HG03159 (cell line): ENCODE results near the gene NINJ1.

Experiments used
- ATAC-seq: cut with Tn5 transposase; IDR thresholded peaks from one replicate; pipeline ENCODE4 v1.9.1; 2021; ENCODE audit warnings: mild to moderate bottlenecking, moderate library complexity; ENCODE audit not compliant: unreplicated experiment

Gene NINJ1

GRCh38 chr9:93090091-93090655 is 43.9 kb downstream of the NINJ1 start:
- no peak for ATAC-seq

- ATAC-seq = no peak
These were observed 44.5 kb downstream of the NINJ1 start for GRCh38 chr9:93089481-93089991.

GRCh38 chr9:93089024-93089423 is 45.0 kb downstream of the NINJ1 start:
- ATAC-seq = no peak

- ATAC-seq = no peak
These were observed 45.4 kb downstream of the NINJ1 start for GRCh38 chr9:93088656-93089015.

GRCh38 chr9:93087971-93088655 is 45.9 kb downstream of the NINJ1 start:
- no peak for ATAC-seq

GRCh38 chr9:93086447-93087224 is 47.4 kb downstream of the NINJ1 start:
- ATAC-seq = no peak

- no peak for ATAC-seq
These were observed 48.4 kb downstream of the NINJ1 start for GRCh38 chr9:93085676-93086075.

- no peak for ATAC-seq
These were observed 49.6 kb downstream of the NINJ1 start for GRCh38 chr9:93084471-93084881.

- no peak for ATAC-seq
These were observed 50.2 kb downstream of the NINJ1 start for GRCh38 chr9:93083592-93084470.

- no peak for ATAC-seq
These were observed 51.1 kb downstream of the NINJ1 start for GRCh38 chr9:93082841-93083411.

- no peak for ATAC-seq
These were observed 52.1 kb downstream of the NINJ1 start for GRCh38 chr9:93081931-93082330.

GRCh38 chr9:93081081-93081529 is 52.9 kb downstream of the NINJ1 start:
- no peak for ATAC-seq

- ATAC-seq = no peak
These were observed 53.6 kb downstream of the NINJ1 start for GRCh38 chr9:93080406-93080805.

- ATAC-seq = no peak
These were observed 54.7 kb downstream of the NINJ1 start for GRCh38 chr9:93079371-93079770.

GRCh38 chr9:93077811-93078210 is 56.2 kb downstream of the NINJ1 start:
- ATAC-seq = no peak

- ATAC-seq = no peak
These were observed 56.7 kb downstream of the NINJ1 start for GRCh38 chr9:93077367-93077766.

GRCh38 chr9:93076792-93077128 is 57.3 kb downstream of the NINJ1 start:
- ATAC-seq = no peak

GRCh38 chr9:93076101-93076791 is 57.8 kb downstream of the NINJ1 start:
- no peak for ATAC-seq

GRCh38 chr9:93072383-93072795 is 61.7 kb downstream of the NINJ1 start:
- ATAC-seq = no peak
